GM12891 (cell line): Measurements from ENCODE around the gene RIOX2.

Source experiments
- DNase-seq: peaks from one replicate; pipeline ENCODE4 v3.0.0; 2011; ENCODE audit warnings: low spot score; ENCODE audit not compliant: insufficient read length
- FAIRE-seq: peaks from 2 replicates; lab custom pipeline; 2011; peaks lifted over from hg19 to GRCh38; lab: Jason Lieb, UNC
- PAX5 ChIP-seq: IDR thresholded peaks from 2 replicates; pipeline ENCODE4 v1.6.1; 2011; ENCODE audit warnings: low read length, moderate library complexity, mild to moderate bottlenecking; ENCODE audit not compliant: insufficient read depth, severe bottlenecking
- POLR2A ChIP-seq: IDR thresholded peaks from 2 replicates; pipeline ENCODE4 v1.6.1; 2011; ENCODE audit warnings: low read depth, low read length, control low read depth
- POLR2AphosphoS5 ChIP-seq: IDR thresholded peaks from 2 replicates; pipeline ENCODE4 v1.6.1; 2011; ENCODE audit warnings: low read depth, low read length, control low read depth
- POU2F2 ChIP-seq: IDR thresholded peaks from 2 replicates; pipeline ENCODE4 v1.6.1; 2011; ENCODE audit warnings: low read depth, mild to moderate bottlenecking, control low read depth, low read length, moderate library complexity
- SPI1 ChIP-seq: IDR thresholded peaks from 2 replicates; pipeline ENCODE4 v1.6.1; 2011; ENCODE audit warnings: low read depth, low read length, control low read depth
- TAF1 ChIP-seq: IDR thresholded peaks from 2 replicates; pipeline ENCODE4 v1.6.1; 2011; ENCODE audit warnings: low read depth, low read length, control low read depth

Gene RIOX2

DNA sequence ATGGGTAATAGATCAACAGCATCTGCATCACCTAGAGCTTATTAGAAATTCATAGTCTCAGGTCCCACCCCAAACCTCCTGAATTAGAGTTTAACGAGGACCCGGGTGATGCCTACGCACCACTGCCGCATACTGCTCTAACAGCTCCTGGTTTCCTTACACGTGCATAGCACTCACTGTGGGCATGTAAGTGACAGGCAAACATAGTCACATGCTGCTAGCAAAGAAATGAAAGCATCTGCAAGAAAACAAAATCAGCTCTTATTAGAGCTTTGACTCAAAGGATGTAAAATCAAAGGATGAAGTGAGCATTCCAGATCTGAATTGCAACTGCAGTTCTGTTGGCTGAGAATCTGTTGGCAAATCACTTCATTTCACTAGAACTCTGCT is 19.1 kb upstream of the RIOX2 start:
- FAIRE-seq (no peak), DNase-seq (no peak)
- no peak for TF ChIP-seq POLR2AphosphoS5
- no peak for TF ChIP-seq PAX5
- TF ChIP-seq POU2F2: no peak
- TF ChIP-seq POLR2A: no peak
- no peak for TF ChIP-seq SPI1
- TF ChIP-seq TAF1: no peak

DNA sequence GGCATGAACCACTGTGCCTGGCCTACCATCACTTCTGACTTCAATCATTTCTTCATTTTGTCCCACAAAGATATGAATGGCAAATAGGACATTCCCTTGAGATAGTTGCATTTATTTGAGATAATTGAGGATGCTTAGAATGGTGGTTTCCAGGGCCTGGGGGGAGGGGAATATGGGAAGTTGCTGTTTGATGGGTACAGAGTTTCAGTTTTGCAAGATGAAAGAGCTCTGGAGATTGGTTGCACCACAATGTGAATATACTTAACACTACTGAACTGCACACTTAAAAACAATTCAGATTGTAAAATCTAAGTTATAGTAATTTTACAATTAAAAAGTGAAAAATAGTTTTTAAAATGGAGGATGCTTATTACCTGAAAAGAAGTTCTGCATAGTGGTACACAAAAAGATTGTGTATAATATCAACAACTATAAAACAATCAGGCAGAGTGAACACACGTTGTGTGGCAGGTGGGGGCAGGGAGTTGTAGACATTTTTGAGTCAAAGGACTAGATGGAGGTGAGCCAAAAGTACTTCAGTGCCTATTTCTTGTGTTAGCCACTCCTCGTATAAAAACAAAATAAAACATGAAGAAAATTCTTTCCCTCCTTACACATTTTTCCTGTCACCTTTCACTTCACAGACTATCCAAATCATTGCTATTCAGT is 18.5 kb upstream of the RIOX2 start:
- no peak for TF ChIP-seq TAF1
- no peak for TF ChIP-seq SPI1
- TF ChIP-seq PAX5: no peak
- TF ChIP-seq POU2F2: no peak
- TF ChIP-seq POLR2A: no peak
- TF ChIP-seq POLR2AphosphoS5: no peak
- FAIRE-seq (no peak), DNase-seq (no peak)

DNA sequence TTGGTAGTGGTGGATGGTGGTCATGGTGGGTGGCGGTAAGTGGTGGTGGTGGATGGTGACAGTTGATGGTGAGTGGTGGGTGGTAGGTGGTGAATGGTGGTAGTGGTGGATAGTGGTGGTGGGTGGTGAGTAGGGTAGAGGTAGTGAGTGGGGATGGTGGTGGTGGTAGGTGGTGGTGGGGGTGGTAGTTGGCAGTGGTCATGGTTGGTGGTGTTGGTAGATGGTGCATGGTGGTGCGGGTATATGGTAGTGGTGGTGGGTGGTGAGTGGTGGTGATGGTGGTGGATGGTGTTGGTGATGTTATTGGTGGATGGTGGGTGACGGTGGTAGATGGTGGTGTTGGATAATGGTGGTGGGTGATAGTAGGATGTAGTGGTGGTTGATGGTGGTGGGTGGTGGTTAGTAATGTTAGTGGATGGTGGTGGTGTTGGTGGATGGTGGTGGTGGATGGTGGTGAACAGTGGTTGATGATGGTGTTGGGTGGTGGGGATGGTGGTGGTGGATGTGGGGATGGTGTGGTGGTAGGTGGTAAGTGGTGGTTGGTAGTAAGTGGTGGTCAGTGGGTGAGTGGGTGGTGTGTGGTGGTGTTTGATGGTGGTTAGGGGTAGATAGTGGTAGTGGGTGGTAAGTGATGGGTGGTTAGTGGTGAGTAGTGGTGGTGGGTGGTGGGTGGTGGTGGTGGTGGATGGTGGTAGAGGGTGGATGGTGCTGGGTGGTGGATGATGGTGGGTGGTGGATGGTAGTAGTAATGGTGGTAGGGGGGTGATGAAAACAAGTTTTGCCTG is 16.7 kb upstream of the RIOX2 start:
- FAIRE-seq (peak; percentile 9), DNase-seq (no peak)
- TF ChIP-seq POLR2AphosphoS5: no peak
- TF ChIP-seq SPI1: no peak
- TF ChIP-seq TAF1: no peak
- no peak for TF ChIP-seq POU2F2
- TF ChIP-seq POLR2A: no peak
- TF ChIP-seq PAX5: no peak

DNA sequence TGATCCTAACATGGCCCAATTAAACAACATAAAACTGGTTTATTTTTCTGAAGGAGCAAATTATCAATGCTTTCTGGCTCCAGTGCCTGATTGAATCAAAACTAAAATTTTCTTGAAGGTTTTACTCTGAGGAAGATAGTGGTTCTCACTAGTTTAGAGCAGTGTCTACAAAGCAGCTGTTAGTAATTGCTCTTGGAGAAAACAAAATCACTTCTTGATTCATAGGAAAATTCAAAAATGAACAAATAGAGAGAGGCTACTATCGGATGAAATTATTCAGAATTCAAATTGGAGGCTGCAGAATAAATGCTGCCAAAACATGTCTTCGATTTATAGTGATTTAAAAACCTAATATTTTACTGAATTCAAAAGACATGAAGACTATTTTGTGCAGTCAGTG is 15.1 kb upstream of the RIOX2 start:
- DNase-seq: no peak
- TF ChIP-seq POLR2AphosphoS5 (no peak), TAF1 (no peak), POU2F2 (no peak), PAX5 (no peak)
- no peak for FAIRE-seq

DNA sequence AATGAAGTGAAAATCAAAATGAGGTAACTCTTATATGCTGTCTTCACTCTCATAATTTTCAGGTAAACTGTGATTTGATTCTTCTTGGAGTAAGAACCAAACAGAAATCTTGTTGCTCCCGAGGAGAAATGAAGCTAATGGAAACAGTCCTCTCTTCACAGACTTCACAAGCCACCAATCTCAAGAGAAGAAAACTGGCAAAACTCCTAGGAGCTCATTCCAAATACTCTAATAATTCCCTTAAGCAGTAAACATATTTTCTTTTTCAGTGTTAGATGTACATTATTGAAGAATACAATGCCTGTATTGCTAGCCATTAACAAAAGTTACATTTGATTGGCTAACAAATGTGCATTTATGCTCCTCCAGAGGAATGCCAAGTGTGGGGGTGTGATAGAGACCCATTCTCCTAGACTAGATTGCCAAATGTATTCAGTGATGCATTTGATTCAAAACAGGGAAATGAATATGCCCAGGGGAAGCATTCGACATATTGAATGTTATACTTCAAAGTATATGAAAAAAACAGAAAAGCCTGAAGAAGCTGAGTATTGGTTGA is 11.8 kb upstream of the RIOX2 start:
- TF ChIP-seq POU2F2 (no peak), POLR2A (no peak), PAX5 (no peak), POLR2AphosphoS5 (no peak), TAF1 (no peak), SPI1 (no peak)
- FAIRE-seq (no peak), DNase-seq (no peak)

DNA sequence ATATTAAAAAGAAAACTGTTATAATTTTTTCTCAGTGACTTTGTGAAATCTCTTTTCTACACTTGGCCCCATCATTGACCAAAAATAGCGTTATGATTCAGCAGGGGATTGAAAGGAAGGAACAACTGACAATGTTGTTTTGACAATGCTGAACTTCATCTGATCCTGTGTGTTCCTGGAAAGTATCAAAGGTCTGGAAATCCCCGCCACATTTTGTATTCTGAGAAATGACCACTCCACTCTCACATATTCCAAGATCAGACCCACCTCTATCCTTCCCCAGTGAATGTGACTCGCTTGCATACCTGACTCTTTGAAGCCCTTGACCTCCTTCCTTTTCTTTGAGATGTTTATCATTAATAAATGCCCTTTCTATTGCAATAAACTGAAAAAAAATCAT is 9.7 kb upstream of the RIOX2 start:
- TF ChIP-seq PAX5 (no peak), SPI1 (no peak), POLR2A (no peak), TAF1 (no peak), POU2F2 (no peak), POLR2AphosphoS5 (no peak)
- DNase-seq (no peak), FAIRE-seq (peak; percentile 35)

DNA sequence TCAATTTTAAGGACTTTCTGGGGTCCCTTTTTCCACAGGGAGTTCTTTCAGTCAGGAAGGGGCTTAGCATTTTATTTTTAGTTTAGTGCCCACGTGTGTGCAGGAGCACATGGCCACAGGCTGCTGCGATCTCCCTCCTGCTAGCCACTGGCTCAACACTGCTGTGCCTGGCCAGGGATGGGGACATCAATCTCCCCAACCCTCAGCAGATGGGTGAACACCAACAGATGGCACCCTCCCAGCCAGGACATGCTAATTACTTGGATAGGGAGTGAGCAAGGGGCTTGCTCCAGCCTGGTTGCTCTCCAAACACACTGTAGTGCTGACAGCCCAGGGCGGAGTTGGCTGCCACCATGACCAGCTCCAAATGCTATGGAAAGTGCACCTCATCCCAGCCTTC is 7.4 kb upstream of the RIOX2 start:
- DNase-seq (no peak), FAIRE-seq (peak; percentile 35)
- TF ChIP-seq POLR2A (no peak), POU2F2 (no peak), PAX5 (no peak), SPI1 (no peak), POLR2AphosphoS5 (no peak), TAF1 (no peak)

DNA sequence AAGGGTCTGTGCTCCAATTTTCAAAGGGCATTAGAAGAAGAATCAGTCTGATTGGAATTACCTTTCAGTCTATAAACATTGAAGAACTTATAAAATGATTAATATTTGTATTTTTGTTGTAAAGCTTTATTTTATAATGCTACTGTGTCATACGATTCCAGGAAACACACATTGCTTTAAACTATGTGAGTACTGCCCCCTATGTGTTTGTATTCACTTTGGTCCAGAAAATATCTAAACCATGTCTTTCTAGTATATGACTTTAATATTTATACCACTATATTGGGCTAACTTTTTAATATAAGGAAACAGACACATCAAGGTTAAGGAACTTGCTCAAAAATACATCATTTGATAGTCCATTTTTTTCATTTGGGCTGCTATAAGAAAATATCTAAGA is 3.2 kb upstream of the RIOX2 start:
- TF ChIP-seq PAX5: no peak
- no peak for FAIRE-seq
- no peak for DNase-seq

DNA sequence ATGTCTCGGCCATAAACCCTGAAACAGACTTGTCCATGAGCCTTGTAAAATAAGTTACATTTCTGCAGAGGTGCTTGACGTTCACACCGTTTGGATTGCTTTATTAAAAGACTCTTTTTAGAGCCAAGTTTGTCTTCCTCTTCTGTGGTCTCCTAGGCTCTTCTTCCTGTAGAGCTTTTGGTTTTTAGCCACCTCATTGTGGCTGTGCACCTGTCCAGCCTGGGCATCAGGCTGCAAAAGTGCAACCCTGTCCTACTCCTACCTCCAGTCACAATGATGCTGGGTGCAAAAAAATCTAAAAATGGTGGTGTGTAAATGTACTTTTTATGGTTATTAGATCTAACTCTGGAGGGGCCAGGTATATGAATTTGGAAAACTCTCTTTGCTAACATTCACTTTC is 2.8 kb upstream of the RIOX2 start:
- no peak for DNase-seq
- TF ChIP-seq SPI1 (no peak), PAX5 (no peak), TAF1 (no peak), POU2F2 (no peak), POLR2A (no peak), POLR2AphosphoS5 (no peak)
- FAIRE-seq: peak; percentile 13

DNA sequence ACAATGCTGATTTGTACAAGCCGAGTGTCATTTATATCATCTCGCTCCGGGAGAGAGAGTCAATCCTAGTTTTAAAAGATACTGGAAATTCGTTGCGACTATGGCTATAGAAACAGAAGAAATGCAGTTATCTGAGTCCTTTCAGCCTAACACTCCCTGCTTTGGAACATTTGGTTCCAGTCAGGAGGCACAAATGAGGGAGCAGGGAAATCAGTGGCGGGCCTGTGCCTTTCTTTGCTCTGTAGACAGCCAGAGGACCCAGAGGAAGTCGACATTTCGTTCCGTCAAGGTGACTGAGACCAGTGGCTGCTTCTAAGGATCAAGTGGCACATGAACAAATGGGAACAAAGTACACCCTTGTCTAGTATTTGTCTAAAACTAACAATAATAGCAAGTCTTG is 745 bp upstream of the RIOX2 start:
- FAIRE-seq (peak; percentile 67), DNase-seq (no peak)
- TF ChIP-seq POU2F2 (no peak), POLR2A (no peak), TAF1 (no peak), PAX5 (no peak), SPI1 (no peak), POLR2AphosphoS5 (no peak)
